K562 (cell line): Measurements from ENCODE around the gene SHROOM3. TPM values are rescaled to one million over a fixed set of nuclear protein-coding genes. Genes with fewer than 3 reads are reported as not detected.

Source experiments
- ATAC-seq: fragments of 200-7000 bp; cut with Tn5 transposase; 3 replicates; pipeline ENCODE4 v1.9.1; 2020; ENCODE audit warnings: moderate library complexity
- BruUV-seq: library from RNA; stranded (reverse); fragments of 400-500 nt; replicated peaks from 2 replicates; lab custom pipeline; 2021; lab: Mats Ljungman, UMichigan
- CTCF ChIA-PET: fragments of 300-600 bp; formaldehyde crosslinking; extraction: SDS; loops from one replicate; lab custom pipeline; 2021; ENCODE audit warnings: low intra/inter-chr PET ratio; lab: Yijun Ruan, JAX
- POLR2A ChIA-PET: fragments of 300-600, 350-650 bp; sonication (Branson Sonifier 250); formaldehyde crosslinking; extraction: SDS; loops from one replicate; lab custom pipeline; 2021; ENCODE audit warnings: antibody characterized with exemption, inconsistent platforms; lab: Yijun Ruan, JAX
- DNase-seq, 4 experiments: peaks; one replicate each; pipeline versions ENCODE4 v3.0.0 to v3.0.0-alpha.2; 2011 to 2018; ENCODE audit warnings: low spot score in 3 of 4, mixed read lengths in 3 of 4; ENCODE audit errors: extremely low read depth in 1 of 4
- FAIRE-seq: peaks from 2 replicates; lab custom pipeline; 2011; peaks lifted over from hg19 to GRCh38; lab: Jason Lieb, UNC
- H2AFZ ChIP-seq: 2 replicates; pipeline ENCODE4 v1.6.0; 2011; ENCODE audit warnings: low read depth, low read length, control low read depth, inconsistent platforms
- H3K27ac ChIP-seq: fragments of 200-600 bp; 3 replicates; pipeline ENCODE4 v1.8.0; 2011; ENCODE audit warnings: low read depth, mild to moderate bottlenecking, control low read depth, inconsistent platforms, low read length, moderate library complexity, mixed read lengths; ENCODE audit errors: extremely low read depth
- H3K27me3 ChIP-seq, 2 experiments: fragments of 300-600 bp in 1 of 2; 2 replicates in 1 of 2; 3 replicates in 1 of 2; pipeline versions ENCODE4 v1.6.0 to v1.8.0; 2011; ENCODE audit warnings: inconsistent platforms in 2 of 2, low read length in 2 of 2, mild to moderate bottlenecking in 1 of 2, mixed read lengths in 1 of 2, moderate library complexity in 1 of 2; ENCODE audit not compliant: control insufficient read depth in 2 of 2, insufficient read depth in 2 of 2
- H3K36me3 ChIP-seq: fragments of 300-600 bp; 3 replicates; pipeline ENCODE4 v1.8.0; 2011; ENCODE audit warnings: mild to moderate bottlenecking, low read length, inconsistent platforms; ENCODE audit not compliant: control insufficient read depth, insufficient read depth
- H3K4me1 ChIP-seq, 2 experiments: fragments of 200-600 bp in 1 of 2; replicated peaks in 1 of 2; 2 replicates in 1 of 2; 3 replicates in 1 of 2; pipeline versions ENCODE4 v1.5.1 to v1.8.0; 2011; ENCODE audit warnings: inconsistent platforms in 2 of 2, low read length in 2 of 2, mild to moderate bottlenecking in 1 of 2, mixed read lengths in 1 of 2, moderate library complexity in 1 of 2; ENCODE audit not compliant: control insufficient read depth in 2 of 2, insufficient read depth in 2 of 2
- H3K4me2 ChIP-seq: 2 replicates; pipeline ENCODE4 v1.6.1; 2011; ENCODE audit warnings: low read length, control low read depth, inconsistent platforms, mixed read lengths; ENCODE audit not compliant: insufficient read depth
- H3K4me3 ChIP-seq: fragments of 200-600 bp; sonication (generic), shearing (Covaris generic); 2 replicates; pipeline ENCODE4 v1.5.1; 2016; ENCODE audit warnings: control low read depth, inconsistent platforms
- H3K79me2 ChIP-seq: fragments of 200-600 bp; 3 replicates; pipeline ENCODE4 v1.8.0; 2011; ENCODE audit warnings: low read length, inconsistent platforms; ENCODE audit not compliant: control insufficient read depth, insufficient read depth
- H3K9ac ChIP-seq, 2 experiments: 2 replicates each; pipeline versions ENCODE4 v1.6.0 to v1.6.1; 2011; ENCODE audit warnings: low read depth in 2 of 2, low read length in 2 of 2, control low read depth in 1 of 2, inconsistent platforms in 1 of 2, mild to moderate bottlenecking in 1 of 2, mixed read lengths in 1 of 2; ENCODE audit not compliant: insufficient read depth in 1 of 2
- H3K9me1 ChIP-seq: one replicate; pipeline ENCODE4 v1.6.0; 2011; ENCODE audit warnings: inconsistent platforms, mild to moderate bottlenecking, low read length, moderate library complexity; ENCODE audit not compliant: control insufficient read depth, insufficient read depth
- H3K9me3 ChIP-seq: replicated peaks from 2 replicates; pipeline ENCODE4 v1.5.1; 2011; ENCODE audit warnings: low read depth, low read length, inconsistent platforms; ENCODE audit not compliant: control insufficient read depth, insufficient read depth
- H4K20me1 ChIP-seq: replicated peaks from 2 replicates; pipeline ENCODE4 v1.6.1; 2011; ENCODE audit warnings: low read length, inconsistent platforms, mixed read lengths; ENCODE audit not compliant: control insufficient read depth, insufficient read depth
- FOS ChIP-seq: IDR thresholded peaks from 3 replicates; pipeline ENCODE4 v1.6.1; 2011; ENCODE audit not compliant: insufficient read length; ENCODE audit errors: extremely low read depth
- IFI16 ChIP-seq: fragments of 250-450 bp; sonication (Bioruptor Pico); IDR thresholded peaks from 2 replicates; pipeline ENCODE4 v2.1.2; 2022; ENCODE audit warnings: mild to moderate bottlenecking, inconsistent platforms
- MAFF ChIP-seq: IDR thresholded peaks from 2 replicates; pipeline ENCODE4 v1.6.1; 2012; ENCODE audit warnings: low read length, improper control_type of control experiment
- MTA1 ChIP-seq: fragments of 450-650 bp; IDR thresholded peaks from 2 replicates; pipeline ENCODE4 v1.6.1; 2017; ENCODE audit warnings: borderline replicate concordance
- SMAD3 ChIP-seq: fragments of 450-650 bp; formaldehyde crosslinking; conservative IDR thresholded peaks from 2 replicates; pipeline ENCODE4 v1.4.0; 2020; ENCODE audit warnings: mild to moderate bottlenecking
- TCF7 ChIP-seq: sonication (generic); IDR thresholded peaks from 2 replicates; pipeline ENCODE4 v1.6.1; 2016; ENCODE audit warnings: antibody characterized with exemption, borderline replicate concordance
- WGBS: fragments of 100-300 bp; shearing (Covaris generic); methylation state at CpG from one replicate; pipeline ENCODE4 v1.1.6; 2016; ENCODE audit warnings: low coverage, mixed read lengths; ENCODE audit not compliant: insufficient coverage; ENCODE audit errors: missing lambda C conversion rate; 5-methylcytosine and 5-hydroxymethylcytosine counted together
- in situ Hi-C: fragments of 300-500 bp; cut with MboI; formaldehyde crosslinking; loops from 4 replicates; pipeline ENCODE4 v1.15.0; 2018; ENCODE audit warnings: inconsistent platforms, mixed read lengths
- intact Hi-C: fragments of 100-400 bp; cut with micrococcal nuclease; formaldehyde crosslinking; loops from 2 replicates; pipeline ENCODE4 v1.14.2; 2022
- polyA plus RNA-seq, 8 experiments: library from polyadenylated mRNA; depleted of rRNA in 4 of 8; stranded (reverse) in 5 of 8; unstranded in 3 of 8; fragments of >200 nt; fragmentation: Nextera tagmentation in 2 of 8; fragmentation: Illumina TruSeq in 1 of 8; extraction: Ambion mirVana in 2 of 8; extraction: Trizol in 1 of 8; gene quantifications; 2 replicates each; pipeline versions ENCODE4 v1.2.1 to v1.2.3, GENCODE V29; 2011 to 2014; ENCODE audit warnings: inconsistent platforms in 1 of 8, missing spikeins in 1 of 8
- total RNA-seq, 7 experiments: library from RNA; depleted of rRNA in 6 of 7; stranded (reverse); fragments of >200 nt in 6 of 7; fragmentation: Illumina TruSeq in 2 of 7; extraction: Trizol in 2 of 7; gene quantifications; 2 replicates each; pipeline versions ENCODE4 v1.2.1 to v1.2.3, GENCODE V29; 2011 to 2021; ENCODE audit warnings: low replicate concordance in 1 of 7
- TF ChIP-seq, protein P1 (sequence below): fragments of 250-450 bp; sonication (Bioruptor Pico); IDR thresholded peaks from 2 replicates; pipeline ENCODE4 v1.8.0; 2022; ENCODE audit warnings: inconsistent platforms, mild to moderate bottlenecking, moderate library complexity, borderline replicate concordance
- TF ChIP-seq, protein P2 (sequence below): fragments of 450-650 bp; IDR thresholded peaks from 2 replicates; pipeline ENCODE4 v1.6.1; 2016; ENCODE audit warnings: borderline replicate concordance
- TF ChIP-seq, protein P3 (sequence below): fragments of 200-800 bp; sonication (Bioruptor generic); IDR thresholded peaks from 2 replicates; pipeline ENCODE4 v1.6.1; 2016; ENCODE audit warnings: missing genetic modification characterization, missing compliant biosample characterization

The SHROOM3 gene
- total and polyA plus RNA-seq, 9 of the 15 experiments (the other 6 are each of a cell fraction or from before 2014, with no cell fraction given) = 0.01 to 0.07 TPM; not detected in 7

DNA sequence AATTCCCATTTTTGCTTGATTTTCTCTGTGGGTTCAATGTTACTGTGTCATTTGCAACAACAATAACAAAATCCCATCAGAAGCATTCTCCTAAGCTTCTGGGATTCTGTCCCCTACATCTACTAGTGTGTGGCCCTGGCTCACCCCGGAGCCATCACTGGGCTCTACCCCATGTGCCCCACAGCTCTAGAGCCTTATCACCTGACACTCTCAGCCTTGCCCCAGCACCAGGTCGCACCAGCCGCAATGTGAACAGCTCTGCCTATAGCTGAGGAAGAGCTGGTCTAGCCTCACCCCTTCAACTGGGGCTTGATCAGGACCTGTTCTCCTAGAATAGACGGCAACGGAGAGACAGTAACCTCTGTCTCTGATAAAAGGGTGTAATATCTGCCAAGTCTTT is 161.7 kb downstream of the SHROOM3 start:
- DNase-seq (no peak), FAIRE-seq (no peak), ATAC-seq (no peak)
- Histone ChIP-seq H2AFZ (no peak overlapping the region), H3K9me3 (no peaks in the 10 kb centered on the region), H3K9ac (no peak overlapping the region; a peak in 1 of 4 replicates), H3K9me1 (no peaks in the 10 kb centered on the region), H3K4me3 (no peak overlapping the region), H3K27me3 (peaks cover 5 to 9% of the 10 kb centered on the region in 2 experiments; a peak in 3 of 5 replicates), H4K20me1 (0 out of 2 replicates have a peak, but pooled peaks cover 3% of the 10 kb centered on the region), H3K36me3 (no peaks in the 10 kb centered on the region), H3K27ac (no peak overlapping the region), H3K4me1 (no peaks in the 10 kb centered on the region), H3K4me2 (no peak overlapping the region), H3K79me2 (no peaks in the 10 kb centered on the region)
- TF ChIP-seq, protein P1, sequence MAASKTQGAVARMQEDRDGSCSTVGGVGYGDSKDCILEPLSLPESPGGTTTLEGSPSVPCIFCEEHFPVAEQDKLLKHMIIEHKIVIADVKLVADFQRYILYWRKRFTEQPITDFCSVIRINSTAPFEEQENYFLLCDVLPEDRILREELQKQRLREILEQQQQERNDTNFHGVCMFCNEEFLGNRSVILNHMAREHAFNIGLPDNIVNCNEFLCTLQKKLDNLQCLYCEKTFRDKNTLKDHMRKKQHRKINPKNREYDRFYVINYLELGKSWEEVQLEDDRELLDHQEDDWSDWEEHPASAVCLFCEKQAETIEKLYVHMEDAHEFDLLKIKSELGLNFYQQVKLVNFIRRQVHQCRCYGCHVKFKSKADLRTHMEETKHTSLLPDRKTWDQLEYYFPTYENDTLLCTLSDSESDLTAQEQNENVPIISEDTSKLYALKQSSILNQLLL (CRISPR knock-in tag) = no peak
- TF ChIP-seq, protein P2, sequence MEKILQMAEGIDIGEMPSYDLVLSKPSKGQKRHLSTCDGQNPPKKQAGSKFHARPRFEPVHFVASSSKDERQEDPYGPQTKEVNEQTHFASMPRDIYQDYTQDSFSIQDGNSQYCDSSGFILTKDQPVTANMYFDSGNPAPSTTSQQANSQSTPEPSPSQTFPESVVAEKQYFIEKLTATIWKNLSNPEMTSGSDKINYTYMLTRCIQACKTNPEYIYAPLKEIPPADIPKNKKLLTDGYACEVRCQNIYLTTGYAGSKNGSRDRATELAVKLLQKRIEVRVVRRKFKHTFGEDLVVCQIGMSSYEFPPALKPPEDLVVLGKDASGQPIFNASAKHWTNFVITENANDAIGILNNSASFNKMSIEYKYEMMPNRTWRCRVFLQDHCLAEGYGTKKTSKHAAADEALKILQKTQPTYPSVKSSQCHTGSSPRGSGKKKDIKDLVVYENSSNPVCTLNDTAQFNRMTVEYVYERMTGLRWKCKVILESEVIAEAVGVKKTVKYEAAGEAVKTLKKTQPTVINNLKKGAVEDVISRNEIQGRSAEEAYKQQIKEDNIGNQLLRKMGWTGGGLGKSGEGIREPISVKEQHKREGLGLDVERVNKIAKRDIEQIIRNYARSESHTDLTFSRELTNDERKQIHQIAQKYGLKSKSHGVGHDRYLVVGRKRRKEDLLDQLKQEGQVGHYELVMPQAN = no peak
- TF ChIP-seq MAFF (no peak), SMAD3 (no peak), FOS (no peak), TCF7 (no peak), MTA1 (no peak), IFI16 (CRISPR knock-in tag) (no peak)
- TF ChIP-seq, protein P3, sequence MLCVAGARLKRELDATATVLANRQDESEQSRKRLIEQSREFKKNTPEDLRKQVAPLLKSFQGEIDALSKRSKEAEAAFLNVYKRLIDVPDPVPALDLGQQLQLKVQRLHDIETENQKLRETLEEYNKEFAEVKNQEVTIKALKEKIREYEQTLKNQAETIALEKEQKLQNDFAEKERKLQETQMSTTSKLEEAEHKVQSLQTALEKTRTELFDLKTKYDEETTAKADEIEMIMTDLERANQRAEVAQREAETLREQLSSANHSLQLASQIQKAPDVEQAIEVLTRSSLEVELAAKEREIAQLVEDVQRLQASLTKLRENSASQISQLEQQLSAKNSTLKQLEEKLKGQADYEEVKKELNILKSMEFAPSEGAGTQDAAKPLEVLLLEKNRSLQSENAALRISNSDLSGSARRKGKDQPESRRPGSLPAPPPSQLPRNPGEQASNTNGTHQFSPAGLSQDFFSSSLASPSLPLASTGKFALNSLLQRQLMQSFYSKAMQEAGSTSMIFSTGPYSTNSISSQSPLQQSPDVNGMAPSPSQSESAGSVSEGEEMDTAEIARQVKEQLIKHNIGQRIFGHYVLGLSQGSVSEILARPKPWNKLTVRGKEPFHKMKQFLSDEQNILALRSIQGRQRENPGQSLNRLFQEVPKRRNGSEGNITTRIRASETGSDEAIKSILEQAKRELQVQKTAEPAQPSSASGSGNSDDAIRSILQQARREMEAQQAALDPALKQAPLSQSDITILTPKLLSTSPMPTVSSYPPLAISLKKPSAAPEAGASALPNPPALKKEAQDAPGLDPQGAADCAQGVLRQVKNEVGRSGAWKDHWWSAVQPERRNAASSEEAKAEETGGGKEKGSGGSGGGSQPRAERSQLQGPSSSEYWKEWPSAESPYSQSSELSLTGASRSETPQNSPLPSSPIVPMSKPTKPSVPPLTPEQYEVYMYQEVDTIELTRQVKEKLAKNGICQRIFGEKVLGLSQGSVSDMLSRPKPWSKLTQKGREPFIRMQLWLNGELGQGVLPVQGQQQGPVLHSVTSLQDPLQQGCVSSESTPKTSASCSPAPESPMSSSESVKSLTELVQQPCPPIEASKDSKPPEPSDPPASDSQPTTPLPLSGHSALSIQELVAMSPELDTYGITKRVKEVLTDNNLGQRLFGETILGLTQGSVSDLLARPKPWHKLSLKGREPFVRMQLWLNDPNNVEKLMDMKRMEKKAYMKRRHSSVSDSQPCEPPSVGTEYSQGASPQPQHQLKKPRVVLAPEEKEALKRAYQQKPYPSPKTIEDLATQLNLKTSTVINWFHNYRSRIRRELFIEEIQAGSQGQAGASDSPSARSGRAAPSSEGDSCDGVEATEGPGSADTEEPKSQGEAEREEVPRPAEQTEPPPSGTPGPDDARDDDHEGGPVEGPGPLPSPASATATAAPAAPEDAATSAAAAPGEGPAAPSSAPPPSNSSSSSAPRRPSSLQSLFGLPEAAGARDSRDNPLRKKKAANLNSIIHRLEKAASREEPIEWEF (CRISPR knock-in tag) = no peak
- intact Hi-C loops (no loop called here), in situ Hi-C loops (no loop called here)
- WGBS = 8% methylated on average over 5 of the region's 5 CpGs
- CTCF ChIA-PET = no interaction called here
- POLR2A ChIA-PET = no interaction called here
- no TSS peak for BruUV-seq
